Mononuclear cell (primary cell): Measurements from ENCODE around the gene CORO2A. TPM values are rescaled to one million over a fixed set of nuclear protein-coding genes. Genes with fewer than 3 reads are reported as not detected.
"Not testable (repeated sequence)": the region's sequence is repeated elsewhere in the genome, so short reads cannot be mapped to it uniquely, and the experiment has no call there.

ENCODE experiments used
- H3K27me3 ChIP-seq: 2 replicates; pipeline ENCODE4 v1.6.0; 2011; ENCODE audit warnings: low read length, control low read depth; ENCODE audit not compliant: insufficient read depth
- H3K4me1 ChIP-seq: 2 replicates; pipeline ENCODE4 v1.5.1; 2011; ENCODE audit warnings: mild to moderate bottlenecking, low read length, control low read depth; ENCODE audit not compliant: insufficient read depth
- H3K4me3 ChIP-seq: 2 replicates; pipeline ENCODE4 v1.5.1; 2011; ENCODE audit warnings: mild to moderate bottlenecking, low read length, moderate library complexity
- H3K9me3 ChIP-seq: 2 replicates; pipeline ENCODE4 v1.5.1; 2011; ENCODE audit warnings: low read depth, mild to moderate bottlenecking, control low read depth, low read length
- total RNA-seq: library from RNA; depleted of rRNA; stranded (reverse); fragments of >200 nt; gene quantifications from one replicate; pipeline ENCODE4 v1.2.3, GENCODE V29; 2012

CORO2A gene
- total RNA-seq, 1 donor = 4.6 TPM

DNA sequence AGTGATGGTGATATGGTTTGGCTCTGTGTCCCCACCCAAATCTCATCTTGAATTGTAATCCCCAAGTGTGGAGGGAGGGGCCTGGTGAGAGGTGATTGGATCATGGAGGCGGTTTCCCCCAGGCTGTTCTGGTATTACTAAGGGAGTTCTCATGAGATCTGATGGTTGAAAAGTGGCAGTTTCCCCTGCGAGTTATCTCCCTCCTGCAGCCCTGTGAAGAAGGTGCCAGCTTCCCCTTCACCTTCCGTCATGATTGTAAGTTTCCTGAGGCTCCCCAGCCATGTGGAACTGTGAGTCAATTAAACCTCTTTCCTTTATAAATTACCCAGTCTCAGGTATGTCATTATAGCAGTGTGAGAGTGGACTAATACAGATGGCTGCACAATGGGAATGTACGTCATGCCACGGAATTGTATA lies 17.9 kb downstream of the CORO2A start:
- not testable (repeated sequence) for H3K27me3 ChIP-seq, H3K9me3 ChIP-seq, H3K4me3 ChIP-seq
- H3K4me1 ChIP-seq = peaks cover 25% of the 10 kb centered on the region

DNA sequence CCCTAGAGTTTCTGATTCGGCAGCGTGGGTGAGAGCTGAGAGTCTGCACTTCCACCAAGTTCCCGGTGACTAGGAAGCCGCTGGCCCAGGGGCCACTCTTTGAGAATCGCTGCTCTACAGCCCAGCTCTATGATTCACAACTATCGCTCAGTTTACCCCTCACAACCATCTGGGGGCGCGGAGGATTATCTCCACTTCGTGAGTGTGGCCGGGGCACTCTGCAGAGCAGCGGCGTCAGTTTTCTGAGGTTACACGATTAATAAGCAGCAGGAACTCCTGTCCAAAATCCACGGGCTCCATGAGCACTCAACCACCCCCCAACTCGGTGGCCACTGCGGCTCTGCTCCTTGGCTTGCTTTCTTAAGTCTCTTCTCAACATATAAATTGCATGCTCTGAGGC lies 19.3 kb downstream of the CORO2A start:
- no peak overlapping the region for H3K4me3 ChIP-seq
- H3K4me1 ChIP-seq = peaks cover 30% of the 10 kb centered on the region
- no peaks in the 10 kb centered on the region for H3K9me3 ChIP-seq
- no peaks in the 10 kb centered on the region for H3K27me3 ChIP-seq

DNA sequence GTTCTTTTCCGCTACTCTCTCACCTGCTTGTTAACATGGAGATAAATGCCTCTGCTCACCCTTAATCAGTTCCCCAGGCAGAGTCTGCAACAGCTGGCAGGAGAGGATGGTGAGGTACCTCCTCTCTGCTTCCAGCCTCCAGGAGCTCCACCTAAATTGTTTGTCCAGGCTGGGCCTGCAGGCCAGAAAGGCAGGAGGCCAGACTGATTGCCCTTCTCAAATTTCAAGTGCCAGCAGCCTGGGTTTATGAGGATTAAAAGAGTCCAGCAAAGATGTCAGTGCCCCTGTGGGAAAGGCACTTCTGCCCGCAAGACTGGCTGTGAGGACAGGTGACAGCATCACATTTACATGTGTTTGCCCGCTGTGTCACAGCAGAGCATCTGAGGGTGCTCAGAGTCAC lies 19.8 kb downstream of the CORO2A start:
- Histone ChIP-seq H3K27me3 (no peaks in the 10 kb centered on the region), H3K4me3 (no peak overlapping the region), H3K9me3 (no peaks in the 10 kb centered on the region), H3K4me1 (peaks cover 35% of the 10 kb centered on the region)

DNA sequence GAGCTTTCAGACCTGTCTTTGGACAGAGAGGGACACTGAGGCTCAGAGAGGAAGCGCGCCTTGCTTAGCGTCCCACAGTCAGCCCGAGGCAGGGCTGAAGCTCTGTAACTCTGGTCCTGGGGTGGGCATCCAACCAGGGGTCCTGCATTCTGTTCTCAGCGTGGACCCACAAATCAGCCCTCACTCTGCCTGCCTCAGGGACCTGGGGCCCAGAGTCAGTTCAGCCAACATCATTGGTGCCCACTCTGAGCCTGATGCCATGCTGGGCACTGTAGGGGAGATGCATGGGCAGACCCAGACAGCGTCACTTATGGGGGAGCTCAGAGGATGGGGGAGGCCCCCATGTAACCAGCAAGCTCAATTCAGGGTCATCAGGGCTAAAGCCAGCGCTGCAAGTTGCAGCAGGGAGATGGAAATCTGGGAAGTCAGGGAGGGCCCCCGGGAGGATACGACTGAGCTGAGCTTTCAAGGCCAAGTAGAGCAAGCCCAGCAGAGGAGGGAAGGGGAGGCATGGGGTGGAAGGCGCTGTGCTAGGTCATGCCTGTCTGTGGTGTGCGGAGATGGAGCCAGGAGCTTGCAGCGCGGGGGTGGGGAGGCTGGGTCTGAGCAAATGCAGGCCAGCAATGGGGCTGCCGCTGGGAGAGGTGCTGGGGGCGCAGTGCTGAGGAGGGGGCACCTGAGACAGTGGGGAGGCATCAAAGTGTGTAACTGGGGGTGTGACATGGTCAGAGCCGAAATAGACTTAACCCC lies 21.1 kb downstream of the CORO2A start:
- Histone ChIP-seq H3K9me3 (no peaks in the 10 kb centered on the region), H3K4me3 (no peak overlapping the region), H3K27me3 (no peaks in the 10 kb centered on the region), H3K4me1 (peaks cover 46% of the 10 kb centered on the region)

DNA sequence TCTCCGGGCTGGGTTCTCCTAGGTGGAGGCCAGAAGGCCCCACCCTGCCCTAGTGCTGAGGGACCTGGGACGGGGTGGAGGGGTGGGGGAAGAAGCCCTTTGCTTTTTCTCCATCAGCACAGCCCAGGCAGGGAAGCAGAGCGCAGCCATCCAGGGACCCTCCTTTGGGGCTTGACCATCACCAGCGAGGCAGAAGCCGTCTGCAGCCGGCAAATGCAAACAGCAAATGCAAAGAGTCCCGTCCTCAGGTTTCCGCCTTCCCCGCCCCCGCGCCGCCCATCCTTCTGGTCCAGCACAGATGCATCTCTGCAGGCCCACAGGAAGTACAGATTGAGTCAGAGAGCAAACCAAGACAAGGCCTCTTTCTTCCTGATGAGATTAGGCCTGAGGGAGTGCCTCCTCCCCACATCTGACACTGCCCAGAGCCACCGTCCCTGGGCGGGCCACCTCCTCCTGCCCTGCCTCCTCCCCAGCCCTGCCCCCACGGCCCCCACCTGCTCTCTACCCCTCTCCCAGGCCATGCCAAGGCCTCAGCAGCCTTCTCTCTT lies 23.4 kb downstream of the CORO2A start:
- Histone ChIP-seq H3K4me3 (no peak overlapping the region), H3K27me3 (no peaks in the 10 kb centered on the region), H3K9me3 (no peaks in the 10 kb centered on the region), H3K4me1 (peaks cover 47% of the 10 kb centered on the region)

DNA sequence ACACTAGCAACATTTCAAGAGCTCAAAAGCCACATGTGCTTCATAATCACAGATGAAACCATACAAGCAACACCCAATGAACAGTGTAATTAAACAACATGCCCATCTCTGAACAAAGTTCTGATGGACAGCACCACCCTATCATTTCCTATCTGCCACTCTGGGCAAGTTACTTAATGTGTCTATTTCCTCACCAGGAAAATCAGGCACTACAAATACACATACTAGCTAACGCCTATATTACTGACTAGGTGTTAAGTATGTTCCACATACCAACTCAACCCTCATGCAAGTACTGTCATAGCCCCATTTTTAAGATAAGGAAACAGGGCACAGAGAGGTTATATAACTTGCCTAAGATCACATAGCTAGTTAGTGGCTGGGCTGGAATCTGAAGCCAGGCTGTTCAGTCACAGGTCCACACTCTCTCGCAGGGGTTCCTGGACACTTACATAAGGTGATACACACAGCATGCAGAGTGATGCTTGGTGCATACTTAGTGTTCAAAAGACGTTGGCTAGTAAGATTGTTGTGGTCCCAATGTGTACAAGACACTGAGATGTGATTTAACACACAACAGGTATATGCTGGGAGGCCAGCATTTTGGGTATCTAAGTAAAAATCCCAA lies 24.2 kb downstream of the CORO2A start:
- no peaks in the 10 kb centered on the region for H3K27me3 ChIP-seq
- peaks cover 47% of the 10 kb centered on the region for H3K4me1 ChIP-seq
- H3K9me3 ChIP-seq = no peaks in the 10 kb centered on the region
- H3K4me3 ChIP-seq = no peak overlapping the region

- Histone ChIP-seq H3K4me1 (peaks cover 43% of the 10 kb centered on the region), H3K9me3 (no peaks in the 10 kb centered on the region), H3K27me3 (no peaks in the 10 kb centered on the region), H3K4me3 (no peak overlapping the region)
These were observed 27.5 kb downstream of the CORO2A start for GRCh38 chr9:98164912-98165311.

- no peak overlapping the region for H3K4me3 ChIP-seq
These were observed 29.8 kb downstream of the CORO2A start for GRCh38 chr9:98162613-98163012.

DNA sequence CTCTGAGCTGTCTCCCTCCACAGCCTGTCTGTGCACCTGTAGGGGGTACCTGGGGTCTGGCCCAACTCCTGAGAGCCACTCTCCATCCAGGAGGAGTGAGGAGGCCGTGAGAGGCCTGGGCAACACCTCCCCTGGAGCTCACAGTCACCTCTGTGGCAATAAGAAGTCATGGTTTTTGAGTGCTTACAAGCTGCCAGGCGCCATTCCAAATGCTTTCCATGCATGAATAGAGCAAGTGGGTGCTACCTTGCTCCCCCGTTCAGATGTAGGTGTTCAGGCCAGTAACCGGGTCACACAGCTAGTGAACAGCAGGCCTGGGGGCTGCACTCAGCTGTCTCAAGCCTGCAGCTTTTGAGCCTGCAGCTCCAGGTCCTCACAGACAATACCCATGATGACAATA lies 30.6 kb downstream of the CORO2A start:
- Histone ChIP-seq H3K9me3 (no peaks in the 10 kb centered on the region), H3K4me1 (peaks cover 20% of the 10 kb centered on the region), H3K4me3 (no peak overlapping the region), H3K27me3 (no peaks in the 10 kb centered on the region)

More at GRCh38 chr9:98162613-98163012, 29.8 kb downstream of the CORO2A start:
- Histone ChIP-seq H3K9me3 (no peaks in the 10 kb centered on the region), H3K4me1 (peaks cover 26% of the 10 kb centered on the region), H3K27me3 (no peaks in the 10 kb centered on the region)

GRCh38 chr9:98159790-98160189 lies 32.6 kb downstream of the CORO2A start:
- Histone ChIP-seq H3K4me3 (no peak overlapping the region), H3K9me3 (no peaks in the 10 kb centered on the region), H3K4me1 (peaks cover 5% of the 10 kb centered on the region), H3K27me3 (no peaks in the 10 kb centered on the region)

DNA sequence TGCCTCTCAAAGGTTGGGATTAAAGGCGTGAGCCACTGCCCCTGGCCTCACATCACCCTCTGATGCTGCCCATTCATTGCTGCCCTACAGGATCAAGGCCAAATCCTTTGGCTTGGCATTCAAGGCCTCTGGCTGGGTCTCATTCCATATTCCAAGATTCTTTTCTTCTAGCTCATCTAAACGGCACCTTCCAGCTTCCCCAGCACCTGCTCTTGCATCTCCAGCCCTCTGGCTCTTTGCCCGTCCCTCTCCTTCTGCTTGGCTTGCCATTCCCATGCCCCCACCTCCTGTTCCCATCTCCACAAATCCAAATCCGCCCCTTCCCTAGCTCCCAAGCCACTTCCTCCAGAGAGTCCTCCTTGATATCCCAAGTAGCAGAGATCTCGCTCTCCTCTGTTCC lies 33.1 kb downstream of the CORO2A start:
- peaks cover 5% of the 10 kb centered on the region for H3K4me1 ChIP-seq
- H3K9me3 ChIP-seq = no peaks in the 10 kb centered on the region
- no peak overlapping the region for H3K4me3 ChIP-seq
- H3K27me3 ChIP-seq = no peaks in the 10 kb centered on the region

DNA sequence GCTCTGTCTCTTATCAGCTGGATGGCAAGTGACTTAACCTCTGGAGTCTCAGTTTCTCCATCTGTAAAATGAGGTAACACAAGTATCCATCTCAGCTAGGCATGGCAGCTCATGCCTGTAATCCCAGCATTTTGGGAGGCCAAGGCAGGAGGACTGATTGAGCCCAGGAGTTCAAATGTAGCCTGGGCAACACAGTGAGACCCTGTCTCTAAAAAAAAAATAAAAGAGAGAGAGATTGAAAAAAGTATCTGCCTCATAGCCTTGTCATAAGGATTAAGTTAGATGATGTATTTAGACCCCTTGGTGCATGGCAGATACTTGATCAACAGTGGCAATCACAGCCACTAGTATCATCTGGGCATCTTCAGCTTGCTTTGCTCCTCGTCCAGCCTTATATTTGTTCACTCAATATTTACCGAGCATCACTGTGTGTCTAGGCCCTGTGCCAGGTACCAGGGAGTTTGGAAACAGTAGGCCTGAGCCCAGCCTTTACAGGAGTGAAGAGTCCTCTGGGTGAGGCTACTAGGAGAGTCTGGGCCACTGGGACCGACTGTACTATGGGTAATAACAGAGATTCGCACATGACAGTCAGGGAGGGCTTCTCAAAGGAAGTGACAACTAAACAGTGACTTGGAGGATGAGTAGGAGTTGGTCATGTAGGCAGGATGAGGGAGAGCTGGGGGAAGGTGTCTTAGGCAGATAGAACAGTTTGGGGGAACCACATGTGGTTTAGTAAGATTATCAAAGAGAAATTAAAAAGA lies 34.2 kb downstream of the CORO2A start:
- Histone ChIP-seq H3K4me3 (no peak overlapping the region), H3K27me3 (no peaks in the 10 kb centered on the region), H3K4me1 (peaks cover 5% of the 10 kb centered on the region), H3K9me3 (no peaks in the 10 kb centered on the region)

DNA sequence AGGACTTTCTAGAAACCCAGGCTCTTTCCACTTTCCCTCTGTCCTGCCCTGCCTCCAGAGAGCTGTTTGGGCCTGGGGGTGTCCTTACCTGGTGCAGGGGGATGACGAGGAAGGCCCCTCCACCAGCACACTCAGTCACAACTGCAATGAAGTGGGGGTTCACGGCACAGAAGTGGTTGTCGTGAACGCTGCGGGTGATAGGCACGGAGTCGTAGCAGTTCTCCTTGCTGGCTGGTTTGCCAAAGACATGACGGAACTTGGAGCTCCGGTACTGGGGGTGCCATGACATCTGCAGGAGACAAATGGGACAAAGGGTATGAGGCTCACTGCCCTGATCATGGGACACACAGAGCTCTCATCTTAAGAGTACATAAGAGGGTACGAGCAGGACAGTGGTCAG lies 35.1 kb downstream of the CORO2A start:
- Histone ChIP-seq H3K27me3 (no peaks in the 10 kb centered on the region), H3K4me1 (peaks cover 5% of the 10 kb centered on the region), H3K4me3 (no peak overlapping the region), H3K9me3 (no peaks in the 10 kb centered on the region)

GRCh38 chr9:98154678-98155077 lies 37.8 kb downstream of the CORO2A start:
- Histone ChIP-seq H3K27me3 (no peaks in the 10 kb centered on the region), H3K4me3 (no peak overlapping the region), H3K9me3 (no peaks in the 10 kb centered on the region), H3K4me1 (peaks cover 9% of the 10 kb centered on the region)

DNA sequence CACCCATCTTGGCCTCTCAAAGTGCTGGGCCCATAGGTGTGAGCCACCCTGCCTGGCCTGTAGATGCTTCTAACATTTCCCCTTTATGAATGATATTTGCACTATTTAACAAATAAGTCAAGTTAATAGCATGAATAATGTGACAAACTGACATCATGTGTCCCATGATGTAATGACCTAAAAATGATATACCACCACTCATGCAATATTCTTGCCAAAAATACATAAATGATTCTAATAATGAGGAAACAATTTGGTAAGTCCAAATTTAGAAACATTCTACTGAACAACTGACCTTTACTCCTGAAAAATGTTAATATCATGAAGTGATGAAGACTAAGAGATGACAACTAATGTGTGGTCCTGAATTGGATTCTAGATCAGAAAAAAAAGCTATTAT lies 39.9 kb downstream of the CORO2A start:
- H3K9me3 ChIP-seq = no peaks in the 10 kb centered on the region

More for the DNA sequence above, 39.9 kb downstream of the CORO2A start:
- Histone ChIP-seq H3K4me1 (peaks cover 4% of the 10 kb centered on the region), H3K4me3 (no peak overlapping the region), H3K27me3 (no peaks in the 10 kb centered on the region)
